Measurements from ENCODE around the gene PRKCI. TPM values are rescaled to one million over a fixed set of nuclear protein-coding genes. Genes with fewer than 3 reads are reported as not detected.

PRKCI gene
- total and polyA plus RNA-seq, 9 of the 15 experiments (the other 6 are each of a cell fraction or from before 2014, with no cell fraction given): 10.5 to 43.2 (median 31.4) TPM

DNA sequence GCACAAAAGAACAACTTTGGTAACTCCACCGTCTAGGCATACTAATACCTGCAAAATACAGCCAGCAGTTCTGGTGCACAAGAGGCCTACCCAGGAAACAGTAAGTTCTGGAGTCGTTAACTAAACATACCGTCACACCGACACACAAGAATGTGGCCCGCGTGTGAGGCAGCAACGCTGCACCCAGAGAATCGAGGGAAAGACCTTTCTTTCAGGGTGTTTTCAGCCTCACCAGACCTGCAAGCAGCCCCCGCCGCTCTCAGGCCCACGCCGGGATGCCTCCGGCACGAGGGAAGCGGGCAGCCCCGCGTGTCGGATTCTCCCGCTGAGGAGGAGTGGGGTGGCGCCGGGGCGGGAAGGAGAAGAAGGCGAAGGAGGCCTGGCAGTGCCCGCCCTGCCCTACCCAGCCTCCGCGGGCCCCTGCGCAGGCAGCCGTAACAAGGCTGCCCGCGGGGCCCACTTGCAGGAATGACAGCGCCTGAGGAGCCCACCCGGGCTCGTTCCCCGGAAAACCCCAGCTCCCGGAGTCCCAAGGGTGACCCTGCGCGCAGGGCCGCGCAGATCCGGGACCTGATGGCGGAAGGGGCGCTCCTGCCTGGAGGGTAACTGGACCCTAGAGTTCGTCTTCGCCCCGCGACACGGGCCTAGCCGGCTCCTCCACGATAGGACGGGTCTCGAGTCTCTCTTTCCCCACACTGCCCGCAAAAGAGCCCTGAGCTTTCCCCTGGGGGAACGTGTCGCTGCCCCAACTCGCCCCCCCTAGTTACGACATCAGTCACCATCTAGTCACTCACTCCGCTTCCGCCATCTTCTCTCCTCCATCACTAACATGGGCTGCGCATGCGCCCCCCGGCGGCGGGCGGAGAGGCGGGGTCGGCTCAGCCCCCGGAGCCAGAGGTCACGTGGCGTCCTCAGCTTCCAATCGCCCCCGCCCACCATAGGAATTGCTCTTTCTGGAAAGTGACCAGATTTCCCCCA is 41.0 kb upstream of the PRKCI start, which contains the start of gene PHC3 (continued):
- TF ChIP-seq SAP30 (IDR thresholded peaks at IDR 0.05; ENCODE audit: borderline replicate concordance, insufficient read depth, low read depth, low read length, poor library complexity, severe bottlenecking) (peak; percentile 61), PHF8 (IDR thresholded peaks at IDR 0.05; ENCODE audit: borderline replicate concordance, low read length) (peak; percentile 81), MTA2 (IDR thresholded peaks at IDR 0.05; ENCODE audit: low read depth) (no peak), ZNF282 (CRISPR knock-in tag; IDR thresholded peaks at IDR 0.05) (no peak)

- Histone ChIP-seq H3K9me3 (replicated peaks; ENCODE audit: control insufficient read depth, insufficient read depth, low read depth, low read length) (no peaks in the 10 kb centered on the region), H3K4me3 (no peak overlapping the region), H3K27ac (ENCODE audit: extremely low read depth, low read depth, low read length) (no peak overlapping the region), H3K9ac (ENCODE audit: insufficient read depth in 1 of 2, low read depth in 2 of 2, low read length in 2 of 2) (no peak overlapping the region), H2AFZ (ENCODE audit: low read depth, low read length) (peak overlapping the region; percentile 29), H3K79me2 (ENCODE audit: control insufficient read depth, insufficient read depth, low read length) (no peaks in the 10 kb centered on the region), H3K27me3 (ENCODE audit: control insufficient read depth in 2 of 2, insufficient read depth in 2 of 2, low read length in 2 of 2) (no peaks in the 10 kb centered on the region), H3K9me1 (ENCODE audit: control insufficient read depth, insufficient read depth, low read length) (no peaks in the 10 kb centered on the region), H3K4me1 (replicated peaks in 1 of 2; ENCODE audit: control insufficient read depth in 2 of 2, insufficient read depth in 2 of 2, low read length in 2 of 2) (no peaks in the 10 kb centered on the region), H4K20me1 (replicated peaks; ENCODE audit: control insufficient read depth, insufficient read depth, low read length) (no peaks in the 10 kb centered on the region), H3K36me3 (ENCODE audit: control insufficient read depth, insufficient read depth, low read length) (no peaks in the 10 kb centered on the region), H3K4me2 (ENCODE audit: insufficient read depth, low read length) (0 out of 2 replicates have a peak overlapping the region, but pooled peaks have one; percentile 9)
- POLR2A ChIA-PET: no interaction called here
- intact Hi-C loops (cut with micrococcal nuclease): loop anchor here (5.0 to 10.0 kb wide), 3 partner anchors 165 to 625 kb away; partner anchors contain the start of gene SKIL
- DNase-seq (ENCODE audit: extremely low read depth in 1 of 4, low spot score in 3 of 4) (no peak), FAIRE-seq (no peak), ATAC-seq (peak; percentile 38)
- 31% methylated on average over 4 of the region's 4 CpGs for WGBS (ENCODE audit: insufficient coverage, low coverage, missing lambda C conversion rate)
- no TSS peak for BruUV-seq (replicated peaks)
- in situ Hi-C loops (cut with MboI): no loop called here
- CTCF ChIA-PET (ENCODE audit: low intra/inter-chr PET ratio): interaction anchor here (1.1 kb wide), 1 partner anchor 221 kb away, joined by 4 read pairs; no protein-coding TSS in a partner anchor
- no peak for TF ChIP-seq ZNF668 (CRISPR knock-in tag; IDR thresholded peaks at IDR 0.05)
- TF ChIP-seq, protein P1, sequence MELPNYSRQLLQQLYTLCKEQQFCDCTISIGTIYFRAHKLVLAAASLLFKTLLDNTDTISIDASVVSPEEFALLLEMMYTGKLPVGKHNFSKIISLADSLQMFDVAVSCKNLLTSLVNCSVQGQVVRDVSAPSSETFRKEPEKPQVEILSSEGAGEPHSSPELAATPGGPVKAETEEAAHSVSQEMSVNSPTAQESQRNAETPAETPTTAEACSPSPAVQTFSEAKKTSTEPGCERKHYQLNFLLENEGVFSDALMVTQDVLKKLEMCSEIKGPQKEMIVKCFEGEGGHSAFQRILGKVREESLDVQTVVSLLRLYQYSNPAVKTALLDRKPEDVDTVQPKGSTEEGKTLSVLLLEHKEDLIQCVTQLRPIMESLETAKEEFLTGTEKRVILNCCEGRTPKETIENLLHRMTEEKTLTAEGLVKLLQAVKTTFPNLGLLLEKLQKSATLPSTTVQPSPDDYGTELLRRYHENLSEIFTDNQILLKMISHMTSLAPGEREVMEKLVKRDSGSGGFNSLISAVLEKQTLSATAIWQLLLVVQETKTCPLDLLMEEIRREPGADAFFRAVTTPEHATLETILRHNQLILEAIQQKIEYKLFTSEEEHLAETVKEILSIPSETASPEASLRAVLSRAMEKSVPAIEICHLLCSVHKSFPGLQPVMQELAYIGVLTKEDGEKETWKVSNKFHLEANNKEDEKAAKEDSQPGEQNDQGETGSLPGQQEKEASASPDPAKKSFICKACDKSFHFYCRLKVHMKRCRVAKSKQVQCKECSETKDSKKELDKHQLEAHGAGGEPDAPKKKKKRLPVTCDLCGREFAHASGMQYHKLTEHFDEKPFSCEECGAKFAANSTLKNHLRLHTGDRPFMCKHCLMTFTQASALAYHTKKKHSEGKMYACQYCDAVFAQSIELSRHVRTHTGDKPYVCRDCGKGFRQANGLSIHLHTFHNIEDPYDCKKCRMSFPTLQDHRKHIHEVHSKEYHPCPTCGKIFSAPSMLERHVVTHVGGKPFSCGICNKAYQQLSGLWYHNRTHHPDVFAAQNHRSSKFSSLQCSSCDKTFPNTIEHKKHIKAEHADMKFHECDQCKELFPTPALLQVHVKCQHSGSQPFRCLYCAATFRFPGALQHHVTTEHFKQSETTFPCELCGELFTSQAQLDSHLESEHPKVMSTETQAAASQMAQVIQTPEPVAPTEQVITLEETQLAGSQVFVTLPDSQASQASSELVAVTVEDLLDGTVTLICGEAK (IDR thresholded peaks at IDR 0.05): 0 out of 2 replicates have a peak, but pooled peaks have one; percentile 2
- TF ChIP-seq, protein P1 (CRISPR knock-in tag; IDR thresholded peaks at IDR 0.05): no peak
- TF ChIP-seq SPI1 (IDR thresholded peaks at IDR 0.05; ENCODE audit: borderline replicate concordance, low read depth, low read length): peak; percentile 59
These were observed 32.6 kb upstream of the PRKCI start for GRCh38 chr3:170189398-170190256.

All from K562 (cell line).